HEK293 (cell line): ENCODE results near the gene WWOX.
A peak's percentile ranks its signal among the peaks of the same experiment; 100 is the strongest.

Experiments used
- OSR2 ChIP-seq: fragments of 450-650 bp; formaldehyde crosslinking; IDR thresholded peaks from 2 replicates; pipeline ENCODE4 v1.5.1; 2016; ENCODE audit warnings: missing biosample characterization, missing genetic modification characterization
- TSHZ1 ChIP-seq: fragments of 450-650 bp; formaldehyde crosslinking; IDR thresholded peaks from 2 replicates; pipeline ENCODE4 v1.5.1; 2016; ENCODE audit warnings: missing biosample characterization, missing genetic modification characterization, borderline replicate concordance
- ZBTB10 ChIP-seq: fragments of 450-650 bp; formaldehyde crosslinking; IDR thresholded peaks from 2 replicates; pipeline ENCODE4 v1.5.1; 2016; ENCODE audit warnings: missing biosample characterization, missing genetic modification characterization
- ZBTB11 ChIP-seq: fragments of 450-650 bp; formaldehyde crosslinking; conservative IDR thresholded peaks from 2 replicates; pipeline ENCODE4 v1.5.1; 2016; ENCODE audit warnings: low read depth, missing biosample characterization, missing genetic modification characterization
- ZBTB17 ChIP-seq: fragments of 450-650 bp; formaldehyde crosslinking; IDR thresholded peaks from 2 replicates; pipeline ENCODE4 v1.5.1; 2016; ENCODE audit warnings: missing biosample characterization, missing genetic modification characterization
- ZBTB21 ChIP-seq: fragments of 450-650 bp; formaldehyde crosslinking; IDR thresholded peaks from 2 replicates; pipeline ENCODE4 v1.5.1; 2017; ENCODE audit warnings: missing biosample characterization, missing genetic modification characterization
- ZBTB8A ChIP-seq: fragments of 450-650 bp; formaldehyde crosslinking; IDR thresholded peaks from 2 replicates; pipeline ENCODE4 v1.5.1; 2016; ENCODE audit warnings: missing biosample characterization, missing genetic modification characterization
- ZFP41 ChIP-seq: fragments of 450-650 bp; formaldehyde crosslinking; IDR thresholded peaks from 2 replicates; pipeline ENCODE4 v1.5.1; 2016; ENCODE audit warnings: missing biosample characterization, missing genetic modification characterization, borderline replicate concordance
- ZNF221 ChIP-seq: fragments of 450-650 bp; formaldehyde crosslinking; IDR thresholded peaks from 2 replicates; pipeline ENCODE4 v1.5.1; 2017; ENCODE audit warnings: missing biosample characterization, missing genetic modification characterization, borderline replicate concordance
- ZNF274 ChIP-seq, 2 experiments: fragments of 200-500 bp in 1 of 2; fragments of 450-650 bp in 1 of 2; sonication (Bioruptor generic) in 1 of 2; formaldehyde crosslinking in 1 of 2; IDR thresholded peaks; 2 replicates each; pipeline versions ENCODE4 v1.5.1 to v1.6.1; 2014 to 2016; ENCODE audit warnings: borderline replicate concordance in 1 of 2, inconsistent platforms in 1 of 2, low read length in 1 of 2, missing biosample characterization in 1 of 2, missing genetic modification characterization in 1 of 2
- ZNF280D ChIP-seq: fragments of 450-650 bp; formaldehyde crosslinking; IDR thresholded peaks from 2 replicates; pipeline ENCODE4 v1.5.1; 2016; ENCODE audit warnings: missing biosample characterization, missing genetic modification characterization
- ZNF398 ChIP-seq: fragments of 450-650 bp; formaldehyde crosslinking; IDR thresholded peaks from 2 replicates; pipeline ENCODE4 v1.5.1; 2017; ENCODE audit warnings: missing biosample characterization, missing genetic modification characterization
- ZNF404 ChIP-seq: fragments of 450-650 bp; formaldehyde crosslinking; IDR thresholded peaks from 2 replicates; pipeline ENCODE4 v1.5.1; 2017; ENCODE audit warnings: missing biosample characterization, missing genetic modification characterization
- ZNF433 ChIP-seq: fragments of 450-650 bp; formaldehyde crosslinking; IDR thresholded peaks from 2 replicates; pipeline ENCODE4 v1.5.1; 2016; ENCODE audit warnings: missing biosample characterization, missing genetic modification characterization, low read depth
- ZNF501 ChIP-seq: fragments of 450-650 bp; formaldehyde crosslinking; IDR thresholded peaks from 2 replicates; pipeline ENCODE4 v1.5.1; 2016; ENCODE audit warnings: missing biosample characterization, missing genetic modification characterization
- ZNF555 ChIP-seq: fragments of 450-650 bp; formaldehyde crosslinking; conservative IDR thresholded peaks from 2 replicates; pipeline ENCODE4 v1.5.1; 2017; ENCODE audit warnings: missing biosample characterization, mild to moderate bottlenecking, missing genetic modification characterization, inconsistent platforms
- ZNF560 ChIP-seq: fragments of 450-650 bp; formaldehyde crosslinking; IDR thresholded peaks from 2 replicates; pipeline ENCODE4 v1.5.1; 2017; ENCODE audit warnings: missing biosample characterization, missing genetic modification characterization, borderline replicate concordance
- ZNF580 ChIP-seq: fragments of 450-650 bp; formaldehyde crosslinking; IDR thresholded peaks from 2 replicates; pipeline ENCODE4 v1.5.1; 2016; ENCODE audit warnings: missing biosample characterization, missing genetic modification characterization
- ZNF677 ChIP-seq: fragments of 450-650 bp; IDR thresholded peaks from 2 replicates; pipeline ENCODE4 v1.5.0; 2018; ENCODE audit warnings: missing biosample characterization, mild to moderate bottlenecking, missing genetic modification characterization, moderate library complexity
- ZNF785 ChIP-seq: fragments of 450-650 bp; formaldehyde crosslinking; IDR thresholded peaks from 2 replicates; pipeline ENCODE4 v1.5.1; 2016; ENCODE audit warnings: missing biosample characterization, missing genetic modification characterization

Gene WWOX

GRCh38 chr16:79011282-79011681 is 911.8 kb downstream of the WWOX start (continued):
- TF ChIP-seq ZBTB10 (tag by site-specific recombination) = no peak
- no peak for TF ChIP-seq ZNF398 (tag by site-specific recombination)
- TF ChIP-seq ZNF274 (IDR thresholded peaks at IDR 0.05; ENCODE audit: low read length) = no peak
- no peak for TF ChIP-seq ZNF274 (tag by site-specific recombination; IDR thresholded peaks at IDR 0.05; ENCODE audit: borderline replicate concordance)
- TF ChIP-seq ZNF280D (tag by site-specific recombination) = no peak
- 0 out of 2 replicates have a peak, but pooled peaks have one; percentile 55 for TF ChIP-seq ZNF404 (tag by site-specific recombination)
- no peak for TF ChIP-seq ZNF785
- TF ChIP-seq ZNF555 (tag by site-specific recombination) = peak; percentile 94
- TF ChIP-seq ZBTB8A (tag by site-specific recombination) = peak; percentile 70
- TF ChIP-seq ZNF433 (tag by site-specific recombination) = 0 out of 2 replicates have a peak, but pooled peaks have one; percentile 34
- no peak for TF ChIP-seq ZNF221 (tag by site-specific recombination)
- no peak for TF ChIP-seq ZNF501
- peak; percentile 66; the same call in 1 of the 2 replicates for TF ChIP-seq ZNF580
- no peak for TF ChIP-seq OSR2
- no peak for TF ChIP-seq ZFP41 (tag by site-specific recombination)
- no peak; the same call in 1 of the 2 replicates for TF ChIP-seq TSHZ1 (tag by site-specific recombination)
- TF ChIP-seq ZNF560 (tag by site-specific recombination) = 0 out of 2 replicates have a peak, but pooled peaks have one; percentile 51
- TF ChIP-seq ZBTB11 (tag by site-specific recombination) = peak; percentile 88
- 0 out of 2 replicates have a peak, but pooled peaks have one; percentile 30 for TF ChIP-seq ZBTB21 (tag by site-specific recombination)
- no peak for TF ChIP-seq ZNF677 (tag by site-specific recombination)
- no peak for TF ChIP-seq ZBTB17 (tag by site-specific recombination)
